HEK293T (cell line): ENCODE measurements around the gene CIT.
A peak's percentile ranks its signal among the peaks of the same experiment; 100 is the strongest.

Source experiments
- CTCF ChIA-PET: fragments of 350-600 bp; formaldehyde crosslinking; extraction: SDS; loops from one replicate; lab custom pipeline; 2021; ENCODE audit warnings: antibody characterized with exemption, inconsistent platforms; lab: Yijun Ruan, JAX
- POLR2A ChIA-PET: fragments of 350-600 bp; formaldehyde crosslinking; extraction: SDS; loops from one replicate; lab custom pipeline; 2020; ENCODE audit warnings: antibody characterized with exemption, inconsistent platforms; lab: Yijun Ruan, JAX
- DNase-seq: peaks from one replicate; pipeline ENCODE4 v3.0.0; 2012; ENCODE audit warnings: mixed read lengths; ENCODE audit errors: extremely low spot score
- ARNT ChIP-seq: fragments of 450-650 bp; IDR thresholded peaks from 2 replicates; pipeline ENCODE4 v1.6.1; 2017; ENCODE audit warnings: mild to moderate bottlenecking
- BHLHE40 ChIP-seq: fragments of 450-650 bp; IDR thresholded peaks from 2 replicates; pipeline ENCODE4 v1.6.1; 2016; ENCODE audit warnings: mild to moderate bottlenecking, moderate library complexity, borderline replicate concordance
- CTBP1 ChIP-seq: fragments of 450-650 bp; IDR thresholded peaks from 2 replicates; pipeline ENCODE4 v1.6.1; 2016; ENCODE audit warnings: borderline replicate concordance
- ELF4 ChIP-seq: fragments of 450-650 bp; IDR thresholded peaks from 2 replicates; pipeline ENCODE4 v1.6.1; 2017; ENCODE audit warnings: antibody characterized with exemption
- FOXA1 ChIP-seq: fragments of 450-650 bp; IDR thresholded peaks from 2 replicates; pipeline ENCODE4 v1.6.1; 2016; ENCODE audit warnings: mild to moderate bottlenecking
- FOXK2 ChIP-seq: fragments of 450-650 bp; IDR thresholded peaks from 2 replicates; pipeline ENCODE4 v1.6.1; 2016; ENCODE audit warnings: mild to moderate bottlenecking
- FOXM1 ChIP-seq: fragments of 450-650 bp; IDR thresholded peaks from 2 replicates; pipeline ENCODE4 v1.6.1; 2017; ENCODE audit warnings: mild to moderate bottlenecking, borderline replicate concordance
- HDGF ChIP-seq: fragments of 450-650 bp; IDR thresholded peaks from 2 replicates; pipeline ENCODE4 v1.6.1; 2017; ENCODE audit warnings: antibody characterized with exemption, borderline replicate concordance
- L3MBTL2 ChIP-seq: fragments of 450-650 bp; conservative IDR thresholded peaks from 2 replicates; pipeline ENCODE4 v1.6.1; 2016; ENCODE audit warnings: mild to moderate bottlenecking
- LEF1 ChIP-seq: fragments of 450-650 bp; IDR thresholded peaks from 2 replicates; pipeline ENCODE4 v1.6.1; 2017; ENCODE audit warnings: mild to moderate bottlenecking, borderline replicate concordance
- NFRKB ChIP-seq: fragments of 450-650 bp; IDR thresholded peaks from 2 replicates; pipeline ENCODE4 v1.6.1; 2016; ENCODE audit warnings: mild to moderate bottlenecking, moderate library complexity
- SP1 ChIP-seq: fragments of 450-650 bp; IDR thresholded peaks from 2 replicates; pipeline ENCODE4 v1.6.1; 2017
- SUZ12 ChIP-seq: fragments of 450-650 bp; IDR thresholded peaks from 2 replicates; pipeline ENCODE4 v1.6.1; 2016; ENCODE audit warnings: mild to moderate bottlenecking
- TARDBP ChIP-seq: fragments of 450-650 bp; IDR thresholded peaks from 2 replicates; pipeline ENCODE4 v1.6.1; 2016
- ZNF384 ChIP-seq: fragments of 450-650 bp; IDR thresholded peaks from 2 replicates; pipeline ENCODE4 v1.6.1; 2016
- TF ChIP-seq, protein P1 (sequence below): fragments of 450-650 bp; IDR thresholded peaks from 2 replicates; pipeline ENCODE4 v1.6.1; 2016

The CIT gene

GRCh38 chr12:119668324-119668841 is 208.7 kb downstream of the CIT start:
- POLR2A ChIA-PET = interaction anchor here (0.9 kb wide), 1 partner anchor 9 kb away, joined by 3 read pairs; no protein-coding TSS in a partner anchor
- CTCF ChIA-PET = interaction anchor here (0.6 to 0.7 kb wide), 3 partner anchors 8 to 255 kb away, joined by 3 read pairs; no protein-coding TSS in a partner anchor
- TF ChIP-seq SP1 (no peak), TARDBP (no peak), SUZ12 (no peak), ZNF384 (no peak), CTBP1 (no peak), FOXK2 (no peak)
- TF ChIP-seq, protein P1, sequence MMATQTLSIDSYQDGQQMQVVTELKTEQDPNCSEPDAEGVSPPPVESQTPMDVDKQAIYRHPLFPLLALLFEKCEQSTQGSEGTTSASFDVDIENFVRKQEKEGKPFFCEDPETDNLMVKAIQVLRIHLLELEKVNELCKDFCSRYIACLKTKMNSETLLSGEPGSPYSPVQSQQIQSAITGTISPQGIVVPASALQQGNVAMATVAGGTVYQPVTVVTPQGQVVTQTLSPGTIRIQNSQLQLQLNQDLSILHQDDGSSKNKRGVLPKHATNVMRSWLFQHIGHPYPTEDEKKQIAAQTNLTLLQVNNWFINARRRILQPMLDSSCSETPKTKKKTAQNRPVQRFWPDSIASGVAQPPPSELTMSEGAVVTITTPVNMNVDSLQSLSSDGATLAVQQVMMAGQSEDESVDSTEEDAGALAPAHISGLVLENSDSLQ = no peak
- no peak for DNase-seq

- DNase-seq = peak; percentile 99
- peak; percentile 63 for TF ChIP-seq L3MBTL2
- no peak for TF ChIP-seq TARDBP
- TF ChIP-seq ARNT = no peak
- no peak for TF ChIP-seq FOXM1
- no peak for TF ChIP-seq BHLHE40
- TF ChIP-seq LEF1 = no peak
- TF ChIP-seq ELF4 = peak; percentile 72
- TF ChIP-seq CTBP1 = no peak
- no peak for TF ChIP-seq HDGF
- no peak for TF ChIP-seq FOXA1
- no peak for TF ChIP-seq SUZ12
- POLR2A ChIA-PET = interaction anchor here (0.6 to 0.9 kb wide), 2 partner anchors 10 to 12 kb away, joined by 3 read pairs; no protein-coding TSS in a partner anchor
- CTCF ChIA-PET = interaction anchor here (0.7 kb wide), 2 partner anchors 9 to 134 kb away, joined by 3 read pairs; no protein-coding TSS in a partner anchor
These were observed 209.4 kb downstream of the CIT start, which contains the start of gene PRKAB1 for GRCh38 chr12:119667577-119668323. TSS of gene PRKAB1 (plus strand) at chr12:119668133. CDS start at chr12:119668245, 112 bp downstream.

- TF ChIP-seq ARNT (no peak), NFRKB (no peak), LEF1 (no peak), SP1 (no peak), TARDBP (no peak), SUZ12 (no peak), HDGF (no peak), CTBP1 (no peak), ZNF384 (no peak)
- TF ChIP-seq, protein P1 = no peak
- ChIA-PET POLR2A (interaction anchor here (0.6 kb wide), 1 partner anchor 13 kb away, joined by 3 read pairs; no protein-coding TSS in a partner anchor), CTCF (no interaction called here)
- no peak for DNase-seq
These were observed 210.1 kb downstream of the CIT start for GRCh38 chr12:119666900-119667576.

- POLR2A ChIA-PET = no interaction called here
- CTCF ChIA-PET = no interaction called here
- DNase-seq = no peak
- TF ChIP-seq HDGF (no peak), TARDBP (no peak)
These were observed 210.8 kb downstream of the CIT start for GRCh38 chr12:119666226-119666795.

DNA sequence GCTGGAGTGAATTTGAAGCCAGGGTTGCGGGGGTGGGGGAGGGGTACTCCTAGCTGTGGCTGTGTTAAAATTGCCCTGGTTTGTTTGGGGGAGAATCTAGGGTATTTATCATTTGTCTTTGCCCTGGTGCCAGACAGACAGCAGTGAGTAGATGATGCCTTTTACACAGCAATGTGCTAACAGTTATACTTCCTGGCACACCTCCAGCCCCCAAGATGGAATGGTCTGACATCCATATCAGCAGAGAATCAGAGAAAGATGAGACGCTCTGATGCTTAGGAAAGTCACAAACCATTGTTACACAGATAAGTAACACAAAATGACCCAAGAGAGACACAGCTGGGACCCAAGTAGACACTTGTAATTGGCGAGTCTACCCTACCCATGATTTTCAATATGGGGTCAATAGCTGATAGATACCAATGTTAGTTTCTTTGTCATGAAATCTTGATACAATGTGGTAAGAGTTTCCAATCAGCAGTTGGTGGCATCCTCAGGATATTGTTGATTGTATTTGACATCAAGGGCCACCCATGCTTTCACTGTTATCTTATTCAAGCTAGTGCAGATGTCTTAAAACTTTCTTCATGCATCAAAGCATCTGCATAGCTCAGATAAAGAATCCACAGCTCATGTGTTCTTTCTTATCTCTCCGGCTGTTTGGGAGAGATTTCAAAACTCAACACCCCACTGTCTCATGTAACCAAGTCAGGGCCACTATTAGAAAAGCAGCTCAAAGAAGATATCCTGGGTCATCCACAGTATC is 211.8 kb downstream of the CIT start:
- ChIA-PET CTCF (interaction anchor here (0.5 kb wide), 1 partner anchor 503 kb away, joined by 3 read pairs; no protein-coding TSS in a partner anchor), POLR2A (no interaction called here)
- TF ChIP-seq TARDBP = no peak
- TF ChIP-seq CTBP1 = no peak
- TF ChIP-seq SP1 = no peak
- no peak for TF ChIP-seq HDGF
- TF ChIP-seq NFRKB = no peak
- TF ChIP-seq L3MBTL2 = no peak
- TF ChIP-seq FOXM1 = no peak
- TF ChIP-seq ZNF384 = no peak
- no peak for TF ChIP-seq FOXK2
- TF ChIP-seq, protein P1 = no peak
- no peak for TF ChIP-seq FOXA1
- no peak for TF ChIP-seq BHLHE40
- no peak for DNase-seq
